KMS-11 (cell line): ENCODE measurements around the gene MIEF1.

Experiments used
- H2AFZ ChIP-seq: fragments of 200-600 bp; sonication (generic); 2 replicates; pipeline ENCODE4 v1.6.1; 2016; ENCODE audit warnings: antibody characterized with exemption, mixed run types, low read depth
- H3K27ac ChIP-seq: fragments of 200-600 bp; sonication (generic); 2 replicates; pipeline ENCODE4 v1.6.1; 2016; ENCODE audit warnings: mild to moderate bottlenecking, mixed run types
- H3K27me3 ChIP-seq: fragments of 200-600 bp; sonication (generic); 2 replicates; pipeline ENCODE4 v1.6.1; 2017; ENCODE audit warnings: mild to moderate bottlenecking, low read depth, mixed run types, moderate library complexity; ENCODE audit not compliant: insufficient read depth
- H3K36me3 ChIP-seq: fragments of 200-600 bp; sonication (generic); 2 replicates; pipeline ENCODE4 v1.6.1; 2017; ENCODE audit warnings: mild to moderate bottlenecking, mixed run types; ENCODE audit not compliant: insufficient read depth
- H3K4me1 ChIP-seq: fragments of 200-600 bp; sonication (generic); 2 replicates; pipeline ENCODE4 v1.6.1; 2016; ENCODE audit warnings: mild to moderate bottlenecking, low read depth, mixed run types; ENCODE audit not compliant: poor library complexity, severe bottlenecking
- H3K4me2 ChIP-seq: fragments of 200-600 bp; sonication (generic); 2 replicates; pipeline ENCODE4 v1.7.0; 2016; ENCODE audit warnings: mild to moderate bottlenecking, mixed run types
- H3K4me3 ChIP-seq: fragments of 200-600 bp; sonication (generic); IDR thresholded peaks from 2 replicates; pipeline ENCODE4 v1.6.1; 2017; ENCODE audit warnings: low read depth, low read length, mixed read lengths; ENCODE audit not compliant: insufficient read depth
- H3K79me2 ChIP-seq: fragments of 200-600 bp; sonication (generic); 2 replicates; pipeline ENCODE4 v1.6.1; 2016; ENCODE audit warnings: low read depth, mixed run types; ENCODE audit not compliant: insufficient read depth
- H3K9ac ChIP-seq: fragments of 200-600 bp; sonication (generic); 2 replicates; pipeline ENCODE4 v1.6.1; 2016; ENCODE audit warnings: mild to moderate bottlenecking, mixed run types
- H4K20me1 ChIP-seq: fragments of 200-600 bp; sonication (generic); 2 replicates; pipeline ENCODE4 v1.6.1; 2016; ENCODE audit warnings: mild to moderate bottlenecking, mixed run types; ENCODE audit not compliant: insufficient read depth
- CTCF ChIP-seq: fragments of 200-600 bp; sonication (generic); conservative IDR thresholded peaks from 2 replicates; pipeline ENCODE4 v1.6.1; 2017; ENCODE audit warnings: low read depth, mild to moderate bottlenecking, antibody characterized with exemption, low read length, moderate library complexity, mixed read lengths

MIEF1 gene

GRCh38 chr22:39534591-39535356 lies 32.7 kb downstream of the MIEF1 start:
- Histone ChIP-seq H4K20me1 (no peaks in the 10 kb centered on the region), H2AFZ (no peak overlapping the region), H3K79me2 (peaks cover 16% of the 10 kb centered on the region; the same call in 1 of the 2 replicates), H3K27me3 (peaks cover 13% of the 10 kb centered on the region; the same call in 1 of the 2 replicates), H3K36me3 (no peaks in the 10 kb centered on the region), H3K4me1 (peaks cover 19% of the 10 kb centered on the region), H3K9ac (no peak overlapping the region), H3K27ac (no peak overlapping the region), H3K4me3 (no peak overlapping the region), H3K4me2 (no peak overlapping the region)
- peak; percentile 82 for TF ChIP-seq CTCF

- no peak overlapping the region for H3K4me3 ChIP-seq
- H3K36me3 ChIP-seq, result no peaks in the 10 kb centered on the region
- peaks cover 18% of the 10 kb centered on the region; the same call in 1 of the 2 replicates for H3K27me3 ChIP-seq
- no peak overlapping the region for H3K4me2 ChIP-seq
- H3K4me1 ChIP-seq, result peaks cover 14% of the 10 kb centered on the region
- H3K79me2 ChIP-seq, result peaks cover 16% of the 10 kb centered on the region; the same call in 1 of the 2 replicates
- no peak overlapping the region for H2AFZ ChIP-seq
- H3K27ac ChIP-seq, result no peak overlapping the region
- no peak overlapping the region for H3K9ac ChIP-seq
- no peak for TF ChIP-seq CTCF
- no peaks in the 10 kb centered on the region for H4K20me1 ChIP-seq
Observed at GRCh38 chr22:39535357-39535725, 33.3 kb downstream of the MIEF1 start.

GRCh38 chr22:39535831-39536449 lies 33.9 kb downstream of the MIEF1 start:
- Histone ChIP-seq H2AFZ (no peak overlapping the region), H3K27me3 (peaks cover 18% of the 10 kb centered on the region; the same call in 1 of the 2 replicates), H3K36me3 (no peaks in the 10 kb centered on the region), H3K4me1 (peaks cover 8% of the 10 kb centered on the region), H3K9ac (no peak overlapping the region), H3K27ac (no peak overlapping the region), H3K4me3 (no peak overlapping the region), H4K20me1 (no peaks in the 10 kb centered on the region), H3K79me2 (peaks cover 14% of the 10 kb centered on the region; the same call in 1 of the 2 replicates), H3K4me2 (no peak overlapping the region)
- TF ChIP-seq CTCF, result no peak

- Histone ChIP-seq H4K20me1 (no peaks in the 10 kb centered on the region), H3K4me1 (peaks cover under 1% of the 10 kb centered on the region), H3K79me2 (peaks cover 6% of the 10 kb centered on the region; the same call in 1 of the 2 replicates), H3K36me3 (no peaks in the 10 kb centered on the region), H3K4me3 (no peak overlapping the region), H3K27me3 (peaks cover 20% of the 10 kb centered on the region; the same call in 1 of the 2 replicates), H2AFZ (no peak overlapping the region), H3K4me2 (no peak overlapping the region), H3K9ac (no peak overlapping the region), H3K27ac (no peak overlapping the region)
- TF ChIP-seq CTCF, result no peak
Observed at GRCh38 chr22:39536711-39537110, 34.6 kb downstream of the MIEF1 start.
